AG09319 (cell line): ENCODE measurements around the gene PRKCD.

Experiments
- DNase-seq: peaks from one replicate; pipeline ENCODE4 v3.0.0-alpha.2; 2010; ENCODE audit warnings: low read depth; ENCODE audit errors: extremely low read depth
- CTCF ChIP-seq: IDR thresholded peaks from 2 replicates; pipeline ENCODE4 v1.5.1; 2011; ENCODE audit warnings: low read depth, mild to moderate bottlenecking, inconsistent platforms, low read length, moderate library complexity

The PRKCD gene

GRCh38 chr3:53231532-53232511, 70.8 kb downstream of the PRKCD start:
- TF ChIP-seq CTCF: no peak; the same call in 1 of the 2 replicates
- DNase-seq: no peak

DNA sequence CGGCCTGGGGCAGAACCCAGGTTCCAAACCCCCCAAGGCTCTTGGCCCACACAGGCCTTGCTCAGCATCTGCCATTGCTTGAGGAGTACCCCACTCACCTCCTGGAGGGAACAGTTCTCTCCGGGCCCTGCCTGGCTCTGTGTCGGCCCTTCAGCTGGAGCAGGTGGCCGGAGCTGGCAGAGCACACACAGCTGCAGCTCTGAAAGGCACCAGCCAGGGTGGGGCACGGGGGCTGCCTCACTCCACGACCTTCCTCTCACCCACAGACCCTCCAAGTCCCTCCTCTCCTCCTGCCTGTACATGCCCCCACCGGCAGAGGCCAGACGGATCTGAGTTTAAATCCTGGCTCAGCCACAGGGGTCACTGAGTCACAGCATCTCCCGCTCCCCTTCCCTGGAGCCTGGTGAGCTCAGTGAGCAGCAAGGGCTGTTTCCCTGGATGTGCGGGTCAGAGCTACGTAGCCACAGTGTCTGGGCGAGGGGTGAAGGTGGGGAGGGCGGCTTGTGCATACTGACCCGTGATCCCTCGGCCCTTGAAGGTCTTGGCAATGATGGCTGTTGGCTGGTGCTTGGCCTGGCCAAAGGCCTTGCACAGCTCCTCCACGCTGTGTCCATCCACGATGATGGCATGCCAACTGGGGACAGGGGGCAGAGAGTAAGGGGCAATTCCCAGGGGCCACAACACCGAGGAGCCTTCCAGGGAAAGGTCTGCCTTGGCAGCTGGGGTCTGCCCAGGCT, 71.8 kb downstream of the PRKCD start:
- no peak for TF ChIP-seq CTCF
- no peak for DNase-seq

DNA sequence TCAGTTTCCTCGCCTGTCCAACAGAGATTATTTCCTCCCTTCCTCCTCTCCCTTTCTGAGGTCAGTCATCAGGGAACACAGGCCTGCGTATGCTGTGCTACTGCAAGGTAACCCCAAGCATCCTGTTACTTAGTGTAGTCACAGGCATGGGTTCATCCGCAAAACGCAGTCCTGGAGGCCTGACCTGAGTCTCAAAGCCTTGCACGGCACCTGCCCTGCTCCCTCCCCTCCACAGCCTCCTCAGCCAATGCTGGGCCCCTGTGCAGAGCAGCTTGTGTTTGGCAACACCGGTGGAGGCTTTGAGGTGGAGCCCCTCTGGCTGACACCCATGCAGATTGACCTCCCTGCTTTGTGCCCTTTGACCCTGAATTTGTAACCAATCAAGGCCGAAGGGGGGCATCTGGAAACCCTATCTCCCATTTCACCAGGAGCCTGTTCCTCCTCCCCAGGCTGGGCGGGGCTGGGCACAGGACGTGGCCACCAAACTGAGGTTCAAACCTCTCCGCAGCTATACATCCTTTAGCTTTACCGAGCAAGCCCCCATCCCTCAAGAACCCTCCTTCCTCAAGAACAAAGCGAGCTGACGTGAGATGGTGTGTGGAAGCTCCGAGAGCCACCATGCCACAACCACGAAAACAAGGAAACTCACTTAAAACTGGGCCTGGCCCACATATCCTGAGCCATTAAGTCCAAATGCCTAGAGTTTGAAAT, 73.3 kb downstream of the PRKCD start:
- TF ChIP-seq CTCF: no peak
- no peak for DNase-seq

DNA sequence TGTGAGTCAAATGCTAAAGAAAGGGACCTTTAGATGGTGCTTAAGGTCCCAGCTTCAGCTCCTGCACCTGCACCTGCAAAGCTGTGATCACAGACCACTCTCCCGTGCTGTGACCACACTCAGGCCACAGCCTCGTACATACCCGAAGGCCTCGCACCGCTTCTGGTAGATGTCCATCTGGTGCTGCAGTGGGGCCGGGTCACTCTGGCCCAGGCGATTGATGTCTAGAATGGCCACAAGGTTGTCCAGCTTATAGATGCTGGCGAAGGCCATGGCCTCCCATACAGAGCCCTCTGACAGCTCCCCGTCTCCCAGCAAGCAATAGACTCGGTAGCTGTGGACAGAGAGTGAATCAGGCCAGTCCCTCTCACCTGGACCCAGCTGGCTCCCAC, 73.8 kb downstream of the PRKCD start:
- no peak for TF ChIP-seq CTCF
- DNase-seq: no peak

- DNase-seq: no peak
- no peak for TF ChIP-seq CTCF
Measured at GRCh38 chr3:53235545-53235944, 74.5 kb downstream of the PRKCD start.

- peak; percentile 68 for DNase-seq
- no peak for TF ChIP-seq CTCF
Measured at GRCh38 chr3:53236112-53236841, 75.3 kb downstream of the PRKCD start.
